ENCODE data around the gene TTLL1. TPM values are rescaled to one million over a fixed set of nuclear protein-coding genes. Genes with fewer than 3 reads are reported as not detected.
"Not testable (repeated sequence)": the region's sequence is repeated elsewhere in the genome, so short reads cannot be mapped to it uniquely, and the experiment has no call there.

The TTLL1 gene
- total RNA-seq, 1 donor, result 12.9 TPM

DNA sequence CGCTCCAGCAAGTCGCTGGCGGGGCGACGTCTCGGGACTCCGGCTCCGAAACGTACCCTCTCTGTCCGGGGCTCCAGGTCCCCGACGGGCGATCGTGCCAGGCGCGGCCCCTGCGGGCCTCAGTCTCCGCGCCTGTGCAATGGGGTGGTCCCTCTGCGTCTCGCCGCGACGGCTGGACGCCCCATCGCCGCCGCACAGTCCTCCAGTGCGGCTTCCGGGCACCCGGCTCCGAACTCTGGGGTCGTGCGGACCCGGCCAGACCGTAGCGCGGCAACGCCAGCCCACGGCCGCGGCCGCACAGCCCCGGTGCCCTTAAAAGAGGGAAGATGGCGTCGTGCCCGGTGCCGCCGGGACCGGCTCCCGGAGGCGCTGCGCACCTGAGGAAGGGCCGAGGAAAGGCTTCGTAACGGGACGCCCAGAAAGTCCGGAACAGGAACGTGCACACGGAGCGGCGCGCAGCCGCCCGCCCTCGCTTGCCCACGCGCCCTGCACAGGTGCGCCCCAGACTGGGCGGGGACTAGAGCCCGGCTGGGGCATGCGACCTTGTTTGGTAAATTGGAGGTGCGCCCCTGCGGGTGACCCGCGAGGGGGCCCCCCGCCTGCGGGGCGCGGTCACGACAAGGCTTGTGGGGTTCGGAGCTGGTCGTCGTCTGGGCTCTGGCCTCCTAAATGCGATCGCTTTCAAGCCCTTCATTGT lies 21.9 kb upstream of the TTLL1 start:
- DNase-seq (ENCODE audit: low read depth in 2 of 3, low spot score in 2 of 3), result peak; percentile 19 to 34 (median 25)

DNA sequence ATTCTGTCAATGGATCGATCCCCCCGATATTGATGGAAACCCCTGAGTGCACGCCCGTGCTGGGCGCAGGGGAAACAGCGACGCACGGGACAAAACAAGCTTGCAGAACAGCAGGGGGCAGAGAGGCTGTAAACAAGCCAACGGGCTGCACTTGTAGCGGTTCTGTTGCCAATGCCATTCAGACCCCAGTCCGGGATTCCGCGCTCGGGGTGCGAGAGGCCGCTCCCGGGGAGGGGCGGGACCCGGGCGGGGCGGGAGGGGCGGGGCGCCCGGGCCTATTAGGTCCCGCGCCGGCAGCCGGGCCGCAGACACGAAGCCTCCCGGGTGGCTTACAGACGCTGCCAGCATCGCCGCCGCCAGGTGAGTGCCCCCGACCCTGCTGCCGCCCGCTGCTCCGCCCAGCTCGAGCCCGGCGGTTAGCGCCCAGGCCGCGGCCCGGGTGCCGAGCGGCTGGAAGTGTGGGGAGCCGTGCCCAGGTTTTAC lies 21.3 kb upstream of the TTLL1 start, which contains the start of gene BIK:
TSS of gene BIK (plus strand) at position 307 of the 483 bp plus-strand sequence. CDS start 13,273 bp downstream, outside the sequence.
- peak; percentile 10 to 56 (median 53) for DNase-seq (ENCODE audit: low read depth in 2 of 3, low spot score in 2 of 3)

DNA sequence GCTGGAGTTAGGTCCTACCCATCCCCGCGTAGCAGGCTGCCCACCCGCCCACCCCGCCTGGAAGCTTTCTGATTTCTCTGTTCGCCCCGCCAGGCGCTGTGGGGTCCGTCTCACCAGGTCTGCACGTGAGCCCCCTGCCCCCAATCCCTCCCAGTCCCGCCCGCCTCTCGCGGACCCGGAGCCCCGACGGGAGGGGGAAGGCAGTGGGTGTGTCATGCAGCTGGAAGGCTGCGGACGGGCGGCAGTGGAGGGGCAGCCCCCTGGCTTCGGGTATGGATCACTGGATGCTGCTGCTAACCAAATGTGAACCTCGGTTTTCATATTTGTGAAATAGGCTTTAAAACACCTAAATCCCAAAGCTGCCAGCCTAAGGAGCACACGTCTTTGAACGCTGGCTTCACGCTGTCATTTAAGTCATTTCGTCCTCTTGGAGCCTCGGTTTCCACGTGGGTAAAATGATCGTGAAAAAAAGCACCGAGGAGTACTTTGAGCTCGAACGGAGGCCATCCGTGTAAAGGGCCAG lies 20.8 kb upstream of the TTLL1 start:
- peak in 1 of 3 donors; percentile 3 for DNase-seq (ENCODE audit: low read depth in 2 of 3, low spot score in 2 of 3)

GRCh38 chr22:43109511-43109910 lies 20.3 kb upstream of the TTLL1 start:
- DNase-seq (ENCODE audit: low read depth in 2 of 3, low spot score in 2 of 3), result no peak

DNA sequence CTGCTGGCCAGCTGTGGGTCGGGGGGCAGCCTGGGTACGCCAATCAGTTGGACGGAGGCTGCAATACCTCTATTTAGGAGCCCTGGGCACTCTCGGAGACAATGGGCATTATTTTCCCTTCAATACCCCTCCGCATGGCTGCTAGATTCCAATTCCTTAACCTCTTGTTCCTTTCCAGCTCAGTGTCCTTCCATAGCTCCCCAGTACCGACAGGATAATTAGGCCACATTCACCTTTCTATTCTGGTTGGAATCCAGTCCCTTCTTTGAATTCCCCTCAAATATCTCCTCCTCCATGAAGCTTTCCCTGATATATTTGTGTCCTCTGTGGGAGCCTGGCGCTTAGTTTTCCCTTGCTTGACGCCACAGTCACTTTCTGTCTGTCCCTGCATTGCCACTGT lies 17.1 kb upstream of the TTLL1 start:
- DNase-seq (ENCODE audit: low read depth in 2 of 3, low spot score in 2 of 3), result no peak

- not testable (repeated sequence) for DNase-seq (ENCODE audit: low read depth in 2 of 3, low spot score in 2 of 3)
These were observed 15.8 kb upstream of the TTLL1 start for GRCh38 chr22:43104950-43105349.

DNA sequence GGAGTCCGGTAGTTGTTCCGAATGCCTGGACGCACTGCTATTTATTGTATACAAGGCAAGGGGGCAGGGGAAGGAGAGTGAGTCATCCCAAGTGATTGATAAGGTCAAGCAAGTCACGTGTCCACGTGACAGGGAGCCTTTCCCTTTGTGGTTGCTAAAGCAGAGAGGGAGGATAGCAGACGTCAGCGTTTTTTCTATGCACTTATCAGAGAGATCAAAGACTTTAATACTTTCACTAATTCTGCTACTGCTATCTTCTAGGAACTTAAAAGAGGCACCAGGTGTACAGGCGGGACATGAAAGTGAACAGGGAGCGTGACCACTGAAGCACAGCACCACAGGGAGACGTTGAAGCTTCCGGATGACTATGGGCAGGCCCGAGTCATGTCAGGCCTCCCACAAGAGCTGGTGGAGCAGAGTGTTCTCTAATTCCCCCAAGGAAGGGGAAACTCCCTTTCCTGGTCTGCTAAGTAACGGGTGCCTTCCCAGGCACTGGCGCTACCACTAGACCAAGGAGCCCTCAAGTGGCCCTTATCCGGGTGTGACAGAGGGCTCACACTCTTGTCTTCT lies 14.9 kb upstream of the TTLL1 start:
- DNase-seq (ENCODE audit: low read depth in 2 of 3, low spot score in 2 of 3), result not testable (repeated sequence)

DNA sequence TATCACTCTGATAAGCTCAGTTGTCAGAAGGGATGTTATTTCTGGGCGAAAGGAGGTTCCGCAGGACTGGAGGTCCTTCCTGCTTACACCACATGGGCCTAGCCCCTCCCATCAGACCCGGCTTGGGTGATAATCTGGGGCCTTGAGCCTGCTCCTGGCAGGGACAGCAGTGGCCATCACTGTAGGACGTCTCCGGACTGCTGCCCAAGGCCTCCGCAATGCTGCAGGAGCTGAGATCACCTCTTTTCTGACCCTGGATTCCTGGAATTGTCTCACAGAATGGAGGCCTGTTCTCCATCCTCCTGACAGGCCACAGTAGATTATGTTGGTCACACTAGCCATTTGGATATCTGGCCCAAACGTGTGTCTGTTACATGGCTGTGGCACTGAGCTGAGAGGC lies 12.1 kb upstream of the TTLL1 start:
- no peak for DNase-seq (ENCODE audit: low read depth in 2 of 3, low spot score in 2 of 3)

DNA sequence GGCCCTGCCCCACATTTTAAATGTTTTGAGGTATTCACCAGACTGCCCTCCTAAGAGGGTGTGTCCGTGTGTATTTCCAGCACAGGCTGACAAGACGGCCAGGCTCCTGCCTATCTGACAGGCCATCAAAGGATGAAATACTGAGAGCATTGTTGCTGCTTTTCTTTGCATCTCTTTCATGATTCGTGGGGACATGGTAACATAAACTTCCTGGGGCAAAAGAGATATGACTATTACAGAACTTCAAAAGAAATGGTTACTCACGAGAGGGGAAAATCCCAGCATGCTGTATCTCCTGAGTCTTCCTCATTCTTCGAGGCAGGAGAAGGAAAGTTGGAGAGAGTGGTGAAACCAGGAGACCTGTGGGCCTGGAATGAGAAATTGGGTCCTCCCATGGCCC lies 11.0 kb upstream of the TTLL1 start:
- no peak for DNase-seq (ENCODE audit: low read depth in 2 of 3, low spot score in 2 of 3)

DNA sequence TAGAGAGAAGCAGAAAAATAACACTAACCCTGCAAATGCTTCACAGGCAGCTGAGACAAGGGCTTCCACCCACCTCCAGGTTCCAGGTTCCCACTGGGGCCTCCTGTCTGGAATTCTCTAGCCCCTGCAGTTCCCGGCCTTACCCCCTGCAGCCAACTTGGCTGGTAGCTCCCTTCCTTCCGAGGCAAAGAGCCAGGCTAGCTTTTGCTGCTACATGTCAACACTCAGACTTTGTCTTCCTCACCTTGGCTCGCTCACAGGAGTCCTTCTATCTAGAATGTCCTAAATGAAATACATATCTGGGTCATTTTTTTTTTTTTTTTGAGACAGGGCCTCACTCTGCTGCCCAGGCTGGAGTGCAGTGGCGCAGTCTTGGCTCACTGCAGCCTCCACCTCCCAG lies 9.9 kb upstream of the TTLL1 start:
- DNase-seq (ENCODE audit: low read depth in 2 of 3, low spot score in 2 of 3), result no peak

DNA sequence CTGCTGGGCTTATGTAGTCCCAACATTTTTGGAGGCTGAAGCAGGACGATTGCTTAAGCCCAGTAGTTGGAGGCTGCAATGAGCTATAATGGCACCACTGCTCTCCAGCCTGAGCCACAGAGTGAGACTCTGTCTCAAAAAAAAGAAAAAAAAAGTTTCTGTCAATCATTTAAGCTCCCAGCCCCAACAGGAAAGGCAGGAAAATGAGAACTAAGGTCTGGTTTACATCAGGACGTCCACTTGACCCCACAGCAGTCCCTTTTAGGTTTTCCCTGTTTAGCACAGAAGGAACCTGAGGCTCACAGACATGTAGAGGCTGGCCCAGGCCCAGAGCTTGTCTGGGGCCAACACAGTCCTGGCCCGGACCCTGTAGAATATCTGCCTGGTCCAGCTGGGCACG lies 9.2 kb upstream of the TTLL1 start:
- DNase-seq (ENCODE audit: low read depth in 2 of 3, low spot score in 2 of 3), result no peak

DNA sequence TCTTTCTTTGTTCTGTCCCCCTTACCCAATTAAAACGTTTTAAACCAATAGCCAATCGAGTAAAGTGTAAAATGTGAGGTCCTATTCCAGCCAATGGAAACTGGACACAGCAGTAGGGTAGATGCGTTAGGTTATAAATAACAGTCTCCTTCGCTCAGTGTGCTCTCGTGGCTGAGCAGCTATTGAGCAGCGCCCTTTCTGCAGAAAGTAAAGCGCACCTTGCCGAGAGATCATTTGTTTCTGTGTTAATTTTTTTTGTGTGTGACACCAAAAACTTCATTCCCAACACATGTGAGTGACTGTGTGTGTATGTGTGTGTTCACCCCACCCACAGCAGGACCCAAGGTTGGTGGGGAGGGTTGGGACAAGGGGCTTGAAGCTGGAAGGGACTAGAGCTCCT lies 7.2 kb upstream of the TTLL1 start:
- no peak for DNase-seq (ENCODE audit: low read depth in 2 of 3, low spot score in 2 of 3)

DNA sequence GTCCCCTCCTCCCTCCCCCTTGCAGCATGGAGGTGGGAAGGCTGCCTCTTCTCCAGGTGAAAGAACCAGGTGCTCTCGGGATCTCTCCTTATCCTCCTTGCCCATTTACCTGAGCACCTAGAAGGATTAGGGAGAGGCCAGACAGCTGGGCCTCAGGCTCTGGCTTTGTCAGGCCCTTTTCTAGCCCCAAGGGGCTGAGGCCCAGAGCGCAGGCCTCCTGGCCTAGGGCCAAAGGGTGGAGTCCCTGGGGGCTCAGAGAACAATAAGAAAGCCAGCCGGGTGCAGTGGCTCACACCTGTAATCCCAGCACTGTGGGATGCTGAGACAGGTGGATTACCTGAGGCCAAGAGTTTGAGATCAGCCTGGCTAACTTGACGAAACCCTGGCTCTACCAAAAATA lies 5.4 kb upstream of the TTLL1 start:
- DNase-seq (ENCODE audit: low read depth in 2 of 3, low spot score in 2 of 3), result no peak

DNA sequence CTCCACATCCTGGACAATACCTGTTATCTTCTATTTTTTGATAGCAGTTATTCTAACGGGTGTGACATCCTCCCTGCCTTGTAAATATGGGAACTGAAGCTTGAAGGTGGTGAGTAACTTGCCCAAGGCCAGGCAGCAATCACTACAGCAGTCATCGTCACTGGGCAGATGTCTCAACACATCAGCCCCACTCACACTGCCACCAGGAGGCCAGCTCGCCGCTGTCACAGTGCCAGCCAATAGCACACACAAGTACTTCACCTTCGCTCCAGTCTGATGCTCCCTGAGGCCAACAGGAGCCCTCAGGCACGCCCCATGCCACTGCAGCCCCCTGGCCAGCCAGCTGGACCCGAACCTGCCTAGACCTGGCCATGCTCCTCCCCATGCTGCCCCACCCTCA lies 4.9 kb upstream of the TTLL1 start:
- peak in 1 of 3 donors; percentile 24 for DNase-seq (ENCODE audit: low read depth in 2 of 3, low spot score in 2 of 3)

DNA sequence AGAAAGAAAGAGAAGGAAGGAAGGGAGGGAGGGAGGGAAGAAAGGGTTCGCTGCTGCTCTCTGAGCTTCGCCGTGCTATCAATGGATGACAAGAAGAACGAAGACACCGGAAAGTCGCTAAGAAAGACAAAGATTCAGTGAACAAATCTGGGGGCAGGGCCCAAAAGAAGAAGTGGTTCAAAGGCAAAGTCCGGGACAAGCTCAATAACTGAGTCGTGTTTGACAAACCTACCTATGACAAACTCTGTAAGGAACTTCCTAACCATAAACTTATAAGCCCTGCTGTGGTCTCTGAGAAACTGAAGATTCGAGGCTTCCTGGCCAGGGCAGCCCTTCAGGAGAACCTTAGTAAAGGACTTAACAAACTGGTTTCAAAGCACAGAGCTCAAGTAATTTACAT lies 2.9 kb upstream of the TTLL1 start:
- peak in 1 of 3 donors; percentile 36 for DNase-seq (ENCODE audit: low read depth in 2 of 3, low spot score in 2 of 3)

- peak; percentile 9 to 92 (median 85) for DNase-seq (ENCODE audit: low read depth in 2 of 3, low spot score in 2 of 3)
These were observed 1.1 kb upstream of the TTLL1 start for GRCh38 chr22:43090130-43090789.

DNA sequence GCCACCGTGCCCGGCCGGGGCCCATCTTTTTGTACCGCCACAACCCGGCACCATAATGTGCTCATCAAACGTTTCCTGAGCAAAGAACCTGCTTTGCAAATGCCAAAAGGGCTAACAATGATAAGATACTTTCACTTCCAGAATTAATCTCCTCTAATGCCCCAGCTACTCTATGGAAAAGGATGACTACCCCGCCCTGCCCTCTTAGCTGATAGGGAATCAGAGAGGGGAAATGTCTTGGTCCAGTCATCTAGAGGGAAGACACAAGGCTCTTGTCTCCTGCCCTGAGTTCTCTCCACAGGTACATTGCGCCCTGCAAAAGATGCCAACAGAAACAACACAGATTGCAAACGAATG lies 586 bp downstream of the TTLL1 start:
- no peak for DNase-seq (ENCODE audit: low read depth in 2 of 3, low spot score in 2 of 3)

GRCh38 chr22:43085658-43086606 lies 3.3 kb downstream of the TTLL1 start:
- DNase-seq (ENCODE audit: low read depth in 2 of 3, low spot score in 2 of 3), result no peak

GRCh38 chr22:43081968-43082367 lies 7.2 kb downstream of the TTLL1 start:
- no peak for DNase-seq (ENCODE audit: low read depth in 2 of 3, low spot score in 2 of 3)

DNA sequence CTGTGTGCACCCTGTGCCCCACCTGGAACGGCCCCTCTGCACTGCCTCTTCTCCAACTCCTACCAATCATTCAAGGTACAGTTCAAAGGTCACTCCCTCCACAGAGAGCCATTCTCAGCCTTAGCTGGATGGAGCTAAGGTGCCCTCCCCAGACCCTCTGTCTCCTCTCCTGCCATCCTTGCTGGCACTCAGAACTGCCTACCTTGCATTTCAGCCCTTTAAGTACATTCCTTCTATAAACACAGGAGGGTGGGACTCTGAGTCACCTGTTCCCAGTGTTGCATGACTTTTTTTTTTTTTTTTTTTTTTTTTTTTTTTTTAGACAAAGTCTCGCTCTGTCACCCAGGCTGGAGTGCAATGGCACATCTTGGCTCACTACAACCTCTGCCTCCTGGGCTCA lies 8.6 kb downstream of the TTLL1 start:
- no peak for DNase-seq (ENCODE audit: low read depth in 2 of 3, low spot score in 2 of 3)

- DNase-seq (ENCODE audit: low read depth in 2 of 3, low spot score in 2 of 3), result no peak
These were observed 9.4 kb downstream of the TTLL1 start for GRCh38 chr22:43079742-43080141.
